ENCODE measurements around the gene TRAPPC4. TPM values are rescaled to one million over a fixed set of nuclear protein-coding genes. Genes with fewer than 3 reads are reported as not detected.
"Not testable (repeated sequence)": the region's sequence is repeated elsewhere in the genome, so short reads cannot be mapped to it uniquely, and the experiment has no call there.

TRAPPC4 gene
- total RNA-seq, 3 donors from 2014 or later = 52.7 to 58.4 (median 57.4) TPM

- intact Hi-C loops (cut with DNase I, micrococcal nuclease) = no loop called here
- Histone ChIP-seq H3K4me1 (ENCODE audit: low read depth) (peaks cover 35% of the 10 kb centered on the region), H3K4me3 (no peak overlapping the region), H3K9me3 (no peaks in the 10 kb centered on the region), H3K36me3 (ENCODE audit: low read depth) (no peaks in the 10 kb centered on the region)
- TF ChIP-seq, protein P1, sequence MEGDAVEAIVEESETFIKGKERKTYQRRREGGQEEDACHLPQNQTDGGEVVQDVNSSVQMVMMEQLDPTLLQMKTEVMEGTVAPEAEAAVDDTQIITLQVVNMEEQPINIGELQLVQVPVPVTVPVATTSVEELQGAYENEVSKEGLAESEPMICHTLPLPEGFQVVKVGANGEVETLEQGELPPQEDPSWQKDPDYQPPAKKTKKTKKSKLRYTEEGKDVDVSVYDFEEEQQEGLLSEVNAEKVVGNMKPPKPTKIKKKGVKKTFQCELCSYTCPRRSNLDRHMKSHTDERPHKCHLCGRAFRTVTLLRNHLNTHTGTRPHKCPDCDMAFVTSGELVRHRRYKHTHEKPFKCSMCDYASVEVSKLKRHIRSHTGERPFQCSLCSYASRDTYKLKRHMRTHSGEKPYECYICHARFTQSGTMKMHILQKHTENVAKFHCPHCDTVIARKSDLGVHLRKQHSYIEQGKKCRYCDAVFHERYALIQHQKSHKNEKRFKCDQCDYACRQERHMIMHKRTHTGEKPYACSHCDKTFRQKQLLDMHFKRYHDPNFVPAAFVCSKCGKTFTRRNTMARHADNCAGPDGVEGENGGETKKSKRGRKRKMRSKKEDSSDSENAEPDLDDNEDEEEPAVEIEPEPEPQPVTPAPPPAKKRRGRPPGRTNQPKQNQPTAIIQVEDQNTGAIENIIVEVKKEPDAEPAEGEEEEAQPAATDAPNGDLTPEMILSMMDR (IDR thresholded peaks at IDR 0.05) = no peak
- ATAC-seq (no peak), DNase-seq (no peak)
Observed at GRCh38 chr11:119031912-119032280, 13.3 kb downstream of the TRAPPC4 start.

DNA sequence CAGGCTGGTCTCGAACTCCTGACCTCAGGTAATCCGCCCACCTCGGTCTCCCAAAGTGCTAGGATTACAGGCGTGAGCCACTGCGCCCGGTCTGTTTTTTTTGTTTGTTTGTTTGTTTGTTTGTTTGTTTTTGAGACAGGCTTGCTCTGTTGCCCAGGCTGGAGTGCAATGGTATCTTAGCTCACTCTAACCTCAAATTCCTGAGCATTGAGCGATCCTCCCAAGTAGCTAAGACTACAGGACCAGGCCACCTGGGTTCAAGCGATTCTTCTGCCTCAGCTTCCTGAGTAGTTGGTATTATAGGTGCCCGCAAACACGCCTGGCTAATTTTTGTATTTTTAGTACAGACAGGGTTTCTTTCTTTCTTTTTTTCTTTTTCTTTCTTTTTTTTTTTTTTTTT, 14.9 kb downstream of the TRAPPC4 start:
- ATAC-seq; DNase-seq; H3K9me3 ChIP-seq; H3K4me3 ChIP-seq; intact Hi-C loops (cut with DNase I, micrococcal nuclease); H3K36me3 ChIP-seq (ENCODE audit: low read depth): not testable (repeated sequence)
- H3K4me1 ChIP-seq (ENCODE audit: low read depth) = peaks cover 20% of the 10 kb centered on the region

DNA sequence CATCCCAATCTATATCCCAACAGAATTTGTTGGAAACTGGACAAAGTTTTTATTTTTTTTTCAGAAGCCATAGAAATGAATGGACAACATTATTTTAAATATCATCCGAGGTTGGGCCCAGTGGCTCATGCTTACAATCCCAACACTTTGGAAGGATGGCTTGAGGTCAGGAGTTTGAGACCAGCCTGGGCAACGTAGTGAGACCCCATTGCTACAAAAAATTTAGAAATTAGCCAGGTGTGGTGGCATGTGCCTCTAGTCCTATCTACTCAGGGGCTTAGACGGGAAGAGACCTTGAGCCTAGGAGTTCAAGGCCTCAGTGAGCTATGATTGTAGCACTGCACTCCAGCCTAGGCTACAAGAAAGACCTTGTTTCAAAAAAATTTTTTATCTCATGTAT, 16.2 kb downstream of the TRAPPC4 start:
- no peak overlapping the region for H3K4me3 ChIP-seq
- peaks cover 8% of the 10 kb centered on the region for H3K4me1 ChIP-seq (ENCODE audit: low read depth)
- H3K9me3 ChIP-seq = no peaks in the 10 kb centered on the region
- no peaks in the 10 kb centered on the region for H3K36me3 ChIP-seq (ENCODE audit: low read depth)
- intact Hi-C loops (cut with DNase I, micrococcal nuclease) = no loop called here
- DNase-seq (no peak), ATAC-seq (no peak)
- TF ChIP-seq, protein P1 (IDR thresholded peaks at IDR 0.05) = no peak

- Histone ChIP-seq H3K9me3 (no peaks in the 10 kb centered on the region), H3K36me3 (ENCODE audit: low read depth) (no peaks in the 10 kb centered on the region), H3K4me1 (ENCODE audit: low read depth) (no peaks in the 10 kb centered on the region), H3K4me3 (no peak overlapping the region)
- no peak for ATAC-seq
- TF ChIP-seq, protein P1 (IDR thresholded peaks at IDR 0.05) = no peak
- intact Hi-C loops (cut with DNase I, micrococcal nuclease) = no loop called here
- no peak for DNase-seq
Observed at GRCh38 chr11:119038884-119039283, 20.3 kb downstream of the TRAPPC4 start.

- H3K4me1 ChIP-seq (ENCODE audit: low read depth); intact Hi-C loops (cut with DNase I, micrococcal nuclease); ATAC-seq; H3K4me3 ChIP-seq; H3K9me3 ChIP-seq; DNase-seq; H3K36me3 ChIP-seq (ENCODE audit: low read depth): not testable (repeated sequence)
Observed at GRCh38 chr11:119039471-119039870, 20.9 kb downstream of the TRAPPC4 start.

GRCh38 chr11:119041821-119042514, 23.4 kb downstream of the TRAPPC4 start:
- no peaks in the 10 kb centered on the region for H3K4me1 ChIP-seq (ENCODE audit: low read depth)
- H3K4me3 ChIP-seq = no peak overlapping the region
- no peak for DNase-seq
- no peaks in the 10 kb centered on the region for H3K9me3 ChIP-seq
- ATAC-seq = no peak
- intact Hi-C loops (cut with DNase I, micrococcal nuclease) = no loop called here
- no peaks in the 10 kb centered on the region for H3K36me3 ChIP-seq (ENCODE audit: low read depth)
- TF ChIP-seq, protein P1 (IDR thresholded peaks at IDR 0.05) = no peak

GRCh38 chr11:119042927-119043326, 24.4 kb downstream of the TRAPPC4 start:
- DNase-seq = peak in 1 of 3 donors; percentile 4
- Histone ChIP-seq H3K9me3 (no peaks in the 10 kb centered on the region), H3K36me3 (ENCODE audit: low read depth) (no peaks in the 10 kb centered on the region), H3K4me1 (ENCODE audit: low read depth) (no peaks in the 10 kb centered on the region), H3K4me3 (no peak overlapping the region)
- TF ChIP-seq, protein P1 (IDR thresholded peaks at IDR 0.05) = no peak
- ATAC-seq = no peak
- intact Hi-C loops (cut with DNase I, micrococcal nuclease) = no loop called here
